Dedifferentiated amniotic fluid mesenchymal stem cell (primary cell): ENCODE data around the gene SPOCK3.
"Not testable (repeated sequence)": the region's sequence is repeated elsewhere in the genome, so short reads cannot be mapped to it uniquely, and the experiment has no call there.

Source experiments
- DNase-seq: peaks from one replicate; pipeline ENCODE4 v3.0.0-alpha.2; 2016; ENCODE audit errors: extremely low spot score

The SPOCK3 gene

GRCh38 chr4:167035390-167035789, 198.9 kb downstream of the SPOCK3 start:
- no peak for DNase-seq

DNA sequence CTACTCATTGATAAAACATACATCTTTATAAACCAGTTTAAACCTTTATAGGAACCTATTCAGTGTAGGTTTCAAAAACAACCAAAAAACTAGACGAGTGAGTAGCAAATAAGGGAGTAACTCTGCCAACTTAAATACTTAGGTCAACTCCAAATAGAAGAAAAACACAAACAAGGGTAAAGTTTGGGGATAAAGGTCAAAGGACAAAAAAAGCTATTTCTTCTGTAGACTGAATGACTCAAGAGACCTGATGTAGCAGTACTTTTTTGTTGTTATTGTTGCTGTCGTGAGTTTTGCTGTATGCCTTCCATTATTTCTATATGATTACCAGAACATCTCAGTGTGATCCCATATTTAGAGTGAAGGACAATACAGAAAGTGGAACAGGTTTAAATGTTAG, 199.3 kb downstream of the SPOCK3 start:
- DNase-seq: no peak

GRCh38 chr4:167032871-167033270, 201.4 kb downstream of the SPOCK3 start:
- no peak for DNase-seq

GRCh38 chr4:167031534-167032156, 202.6 kb downstream of the SPOCK3 start:
- no peak for DNase-seq

DNA sequence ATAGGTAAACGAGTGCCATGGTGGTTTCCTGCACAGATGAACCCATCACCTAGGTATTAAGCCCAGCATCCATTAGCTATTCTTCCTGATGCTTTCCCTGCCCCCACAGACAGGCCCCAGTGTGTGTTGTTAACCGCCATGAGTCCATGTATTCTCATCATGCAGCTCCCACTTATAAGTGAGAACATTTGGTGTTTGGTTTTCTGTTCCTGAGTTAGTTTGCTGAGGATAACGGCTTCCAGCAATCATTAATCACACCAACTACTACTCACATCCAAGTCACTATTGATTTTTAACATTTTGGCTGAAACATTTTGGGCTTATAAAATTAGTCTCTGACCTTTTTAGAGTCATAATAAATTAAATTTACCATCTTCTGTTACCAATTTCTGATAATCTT, 205.3 kb downstream of the SPOCK3 start:
- no peak for DNase-seq

- DNase-seq: no peak
These were observed 208.6 kb downstream of the SPOCK3 start for GRCh38 chr4:167025670-167026069.

GRCh38 chr4:167023364-167023925, 210.8 kb downstream of the SPOCK3 start:
- no peak for DNase-seq

- DNase-seq: peak; percentile 68
These were observed 212.6 kb downstream of the SPOCK3 start for GRCh38 chr4:167021545-167022155.

GRCh38 chr4:167020410-167020809, 213.9 kb downstream of the SPOCK3 start:
- DNase-seq: no peak

DNA sequence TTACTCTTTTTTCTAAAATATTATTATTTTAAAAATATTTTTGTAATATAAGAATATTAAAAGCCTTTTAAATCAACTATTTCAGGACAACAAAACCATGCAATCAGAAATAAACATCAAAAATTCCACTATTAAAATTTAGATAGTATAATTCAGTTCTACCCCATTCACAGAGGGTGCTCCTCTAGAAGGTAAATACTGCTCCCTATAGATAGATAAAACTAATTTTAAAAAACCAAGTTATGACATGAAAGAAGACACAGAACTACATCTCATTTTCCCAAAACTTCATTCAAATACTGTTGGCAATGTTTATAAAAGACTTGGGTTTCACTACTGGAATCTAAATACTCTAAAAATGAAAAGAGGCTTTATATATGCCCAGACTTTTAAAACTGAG, 219.3 kb downstream of the SPOCK3 start:
- DNase-seq: no peak

DNA sequence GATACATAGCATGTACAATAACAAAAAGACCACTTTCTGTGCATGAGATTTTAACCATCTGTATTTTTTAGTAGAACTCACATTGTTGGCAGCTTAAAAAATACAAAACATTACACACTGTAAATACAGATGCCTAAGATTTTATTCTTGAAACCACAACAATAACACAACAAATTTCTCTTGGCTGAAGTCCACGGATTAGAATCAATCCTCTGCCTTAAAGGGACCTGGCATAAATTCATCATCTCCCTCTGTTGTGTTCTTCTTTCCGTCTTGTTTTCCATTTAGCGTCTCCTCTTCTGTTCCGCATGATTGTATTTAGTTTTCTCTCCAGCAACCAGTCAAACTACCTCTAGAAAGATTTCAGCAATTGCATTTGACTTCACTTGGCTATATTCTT, 231.0 kb downstream of the SPOCK3 start:
- no peak for DNase-seq

GRCh38 chr4:167000141-167000852, 234.0 kb downstream of the SPOCK3 start:
- DNase-seq: no peak

DNA sequence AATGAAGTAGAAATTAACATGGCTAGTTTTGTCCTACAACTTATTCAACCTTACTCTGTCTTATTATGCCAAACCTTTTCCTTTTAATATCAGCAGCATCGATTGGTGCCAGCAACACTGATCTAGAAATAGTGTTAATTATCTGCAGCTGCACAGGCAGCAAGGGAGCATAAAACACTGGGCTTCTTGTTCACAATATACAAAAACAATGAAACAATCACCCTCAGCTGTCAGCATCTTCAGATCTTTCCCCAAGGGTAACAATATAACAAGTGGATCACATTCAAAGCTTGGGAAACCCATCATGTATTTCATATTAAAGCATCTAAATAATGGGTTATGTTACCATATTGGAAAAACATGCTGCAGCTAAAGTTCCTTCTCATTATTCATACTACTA, 238.1 kb downstream of the SPOCK3 start:
- DNase-seq: no peak

DNA sequence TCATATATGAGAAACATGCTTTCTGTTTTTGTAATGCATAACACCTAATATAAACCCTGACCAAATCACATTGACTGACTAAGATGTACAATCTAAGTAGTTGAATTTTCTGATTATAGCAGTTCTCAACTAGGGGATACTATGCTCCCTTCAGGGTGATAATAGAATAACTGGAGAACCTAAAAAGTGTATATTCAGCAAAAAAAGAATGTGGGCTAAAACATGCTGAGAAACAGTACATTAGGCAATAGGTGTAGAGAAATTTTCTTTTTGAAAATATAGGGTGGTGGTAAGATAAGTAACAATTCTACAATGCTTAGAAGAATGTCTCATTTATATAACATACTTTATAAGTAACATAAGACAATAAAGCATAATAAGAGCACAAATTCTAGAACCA, 239.6 kb downstream of the SPOCK3 start:
- DNase-seq: no peak

DNA sequence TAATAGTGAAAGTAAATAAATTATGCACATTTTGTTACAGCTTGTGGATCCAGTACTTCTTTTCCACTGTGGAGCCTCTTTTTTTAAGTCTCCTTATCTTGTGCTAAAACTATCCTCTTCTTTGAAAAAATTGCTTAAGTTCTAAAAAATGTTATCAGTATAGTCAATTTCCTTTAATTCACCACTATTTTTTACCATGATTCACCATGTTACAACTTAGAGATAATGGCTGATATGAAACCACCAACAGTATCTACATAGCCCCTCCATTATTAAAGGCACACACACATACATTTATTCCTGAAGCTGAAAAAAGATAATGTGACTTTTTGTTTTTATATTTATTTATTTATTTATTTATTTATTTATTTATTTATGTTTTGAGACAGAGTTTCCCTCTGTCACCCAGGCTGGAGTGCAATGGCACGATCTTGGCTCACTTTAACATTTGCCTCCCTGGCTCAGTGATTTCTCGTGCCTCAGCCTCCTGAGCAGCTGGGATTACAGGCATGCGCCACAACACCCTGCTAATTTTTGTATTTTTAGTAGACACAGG, 243.2 kb downstream of the SPOCK3 start:
- DNase-seq: no peak

DNA sequence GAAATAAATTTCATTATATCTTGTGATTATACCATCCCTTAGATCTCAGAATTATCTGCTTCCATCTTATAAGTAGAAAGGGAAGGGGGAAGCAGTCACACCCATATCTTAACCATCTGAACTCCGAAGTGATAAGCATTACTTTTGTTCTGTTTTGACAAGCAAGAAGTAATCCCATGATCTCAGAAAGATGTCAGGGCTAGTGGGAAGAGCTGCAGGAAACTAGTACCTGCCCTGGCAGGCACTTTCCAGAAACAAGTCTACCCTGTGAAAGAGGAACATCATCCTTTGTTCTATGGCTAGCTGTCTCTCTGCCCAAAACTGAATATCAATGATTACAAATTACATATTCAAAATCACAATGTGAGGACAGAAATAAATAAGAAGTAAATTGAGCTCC, 244.4 kb downstream of the SPOCK3 start:
- DNase-seq: no peak

DNA sequence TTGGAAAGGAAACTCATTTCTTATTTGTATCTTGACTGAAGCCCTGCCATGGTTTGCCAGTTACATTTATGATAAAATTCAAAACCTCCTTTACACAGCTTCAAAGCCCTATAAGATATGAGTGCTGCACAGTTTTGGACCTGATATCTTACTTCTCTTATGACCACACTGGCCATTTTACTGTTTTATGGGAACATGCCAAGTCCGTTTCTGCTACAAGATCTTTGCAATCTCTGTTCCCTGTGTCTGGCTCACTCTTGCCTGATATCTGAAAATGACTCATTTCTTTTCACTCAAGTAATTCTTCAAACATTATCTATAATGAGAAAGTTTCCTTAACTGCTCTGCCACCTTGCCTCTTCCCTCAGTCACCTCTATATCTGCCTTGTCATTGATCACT, 247.3 kb downstream of the SPOCK3 start:
- DNase-seq: no peak

DNA sequence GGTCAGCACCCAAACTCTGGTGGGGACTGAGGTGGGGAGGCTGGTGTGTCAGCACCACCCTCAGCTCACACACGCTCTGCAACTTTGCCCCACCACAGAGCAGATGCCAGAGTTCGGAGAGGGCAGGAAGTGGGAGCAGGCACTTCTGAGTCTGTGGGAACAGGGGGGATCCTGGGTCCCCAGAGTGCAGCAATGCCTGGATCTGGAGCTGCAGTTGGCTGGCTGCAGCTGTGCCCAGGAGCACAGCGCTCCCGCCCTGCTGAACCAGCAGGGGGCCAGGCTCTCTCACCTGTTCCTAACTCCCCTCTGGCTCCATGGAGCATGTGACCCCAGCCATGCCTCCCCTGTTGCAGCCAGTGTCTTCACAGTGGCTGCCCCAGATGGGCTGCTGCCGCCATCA, 252.4 kb downstream of the SPOCK3 start:
- no peak for DNase-seq

GRCh38 chr4:166980419-166980818, 253.9 kb downstream of the SPOCK3 start:
- no peak for DNase-seq

GRCh38 chr4:166977596-166977995, 256.7 kb downstream of the SPOCK3 start:
- DNase-seq: no peak

- peak; percentile 40 for DNase-seq
These were observed 262.2 kb downstream of the SPOCK3 start for GRCh38 chr4:166972071-166972470.

GRCh38 chr4:166968219-166968618, 266.1 kb downstream of the SPOCK3 start:
- not testable (repeated sequence) for DNase-seq

DNA sequence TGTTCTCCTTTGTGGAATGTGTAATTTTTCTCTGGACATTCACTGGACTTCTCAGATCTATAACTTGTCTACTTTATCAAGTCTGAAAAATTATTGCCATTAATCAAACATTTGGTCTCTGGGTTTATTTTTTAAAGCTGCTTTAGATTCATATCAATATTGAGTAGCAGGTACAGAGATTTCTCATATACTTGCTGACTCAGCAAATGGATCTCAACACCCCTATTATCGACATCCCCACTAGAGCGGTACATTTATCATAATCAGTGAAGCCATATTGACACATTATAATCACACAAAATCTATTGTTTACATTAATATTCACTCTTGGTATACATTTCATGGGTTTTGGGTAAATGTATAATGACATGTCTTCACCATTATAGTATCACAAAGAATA, 268.7 kb downstream of the SPOCK3 start:
- no peak for DNase-seq
